HG03457 (cell line): Measurements from ENCODE around the gene TEX101.
"Not testable (repeated sequence)": the region's sequence is repeated elsewhere in the genome, so short reads cannot be mapped to it uniquely, and the experiment has no call there.

ENCODE experiments used
- ATAC-seq: cut with Tn5 transposase; IDR thresholded peaks from one replicate; pipeline ENCODE4 v1.9.1; 2021; ENCODE audit warnings: moderate number of reproducible peaks; ENCODE audit not compliant: unreplicated experiment

The TEX101 gene

GRCh38 chr19:43416951-43417623 is 2.4 kb downstream of the TEX101 start:
- ATAC-seq = no peak

GRCh38 chr19:43420954-43421353 is 6.3 kb downstream of the TEX101 start:
- ATAC-seq = no peak

GRCh38 chr19:43422000-43422688 is 7.5 kb downstream of the TEX101 start:
- ATAC-seq = no peak

GRCh38 chr19:43422689-43423066 is 8.0 kb downstream of the TEX101 start:
- no peak for ATAC-seq

GRCh38 chr19:43423779-43424178 is 9.1 kb downstream of the TEX101 start:
- no peak for ATAC-seq

- no peak for ATAC-seq
These were observed 11.1 kb downstream of the TEX101 start for GRCh38 chr19:43425567-43426392.

- no peak for ATAC-seq
These were observed 14.7 kb downstream of the TEX101 start for GRCh38 chr19:43429395-43429794.

GRCh38 chr19:43430142-43430710 is 15.5 kb downstream of the TEX101 start:
- ATAC-seq = no peak

GRCh38 chr19:43430976-43431375 is 16.3 kb downstream of the TEX101 start:
- no peak for ATAC-seq

DNA sequence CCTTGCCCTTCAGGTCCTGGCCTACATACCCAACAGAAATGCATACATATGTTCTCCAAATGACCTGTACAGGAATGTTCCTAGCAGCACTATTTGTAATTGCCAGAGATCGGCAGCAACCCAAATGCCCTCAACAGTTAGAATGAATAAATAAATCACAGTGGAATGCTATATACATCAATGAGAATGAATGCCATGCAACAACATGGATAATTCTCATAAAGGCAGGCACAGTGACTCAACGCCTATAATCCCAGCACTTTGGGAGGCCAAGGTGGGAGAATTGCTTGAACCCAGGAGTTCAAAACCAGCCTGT is 18.6 kb downstream of the TEX101 start:
- ATAC-seq = no peak

GRCh38 chr19:43433689-43434088 is 19.0 kb downstream of the TEX101 start:
- no peak for ATAC-seq

GRCh38 chr19:43435775-43436174 is 21.1 kb downstream of the TEX101 start:
- no peak for ATAC-seq

DNA sequence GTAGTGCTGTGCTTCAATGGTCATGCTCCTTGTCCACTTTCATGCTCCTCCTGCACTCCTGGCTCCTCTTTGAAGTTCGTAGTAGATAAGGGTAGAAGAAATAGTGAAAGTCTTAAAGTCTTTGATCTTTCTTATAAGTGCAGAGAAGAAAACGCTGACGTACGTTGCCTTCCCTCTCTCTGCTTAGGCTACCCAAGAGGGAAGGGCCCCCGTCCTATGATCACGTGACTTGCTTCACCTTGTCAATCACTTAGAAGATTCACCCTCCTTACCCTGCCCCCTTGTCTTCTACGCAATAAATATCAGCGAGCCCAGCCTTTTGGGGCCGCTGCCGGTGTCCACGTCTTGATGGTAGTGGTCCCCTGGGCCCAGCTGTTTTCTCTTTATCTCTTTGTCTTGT is 22.6 kb downstream of the TEX101 start:
- ATAC-seq = not testable (repeated sequence)

GRCh38 chr19:43437712-43438111 is 23.0 kb downstream of the TEX101 start:
- ATAC-seq = no peak

GRCh38 chr19:43438291-43439031 is 23.8 kb downstream of the TEX101 start:
- ATAC-seq = no peak

GRCh38 chr19:43439032-43439708 is 24.5 kb downstream of the TEX101 start:
- no peak for ATAC-seq

- no peak for ATAC-seq
These were observed 25.0 kb downstream of the TEX101 start for GRCh38 chr19:43439709-43440063.

DNA sequence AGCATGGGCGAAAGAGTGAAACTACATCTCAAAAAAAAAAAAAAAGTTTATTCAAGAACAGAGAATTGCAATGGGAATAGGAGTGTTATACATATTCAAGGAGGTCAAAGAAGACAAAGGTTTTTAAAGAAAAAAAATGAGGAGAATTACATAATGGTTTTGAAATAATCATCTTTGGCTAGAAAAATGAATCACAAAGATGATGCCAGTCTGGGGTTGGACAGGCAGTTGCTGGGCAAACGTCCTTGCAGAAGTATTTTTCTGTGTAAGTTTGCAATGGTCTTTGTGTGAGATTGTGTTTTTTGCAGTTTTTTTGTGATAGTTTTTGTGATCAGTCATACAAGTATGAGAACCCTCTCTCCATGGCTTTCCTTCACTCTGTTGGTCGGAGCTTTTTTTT is 27.0 kb downstream of the TEX101 start:
- ATAC-seq = no peak

- not testable (repeated sequence) for ATAC-seq
These were observed 29.4 kb downstream of the TEX101 start for GRCh38 chr19:43444091-43444490.

- no peak for ATAC-seq
These were observed 30.0 kb downstream of the TEX101 start for GRCh38 chr19:43444531-43445287.
